ENCODE results near the gene BCLAF3.

- TF ChIP-seq FOXJ3 (CRISPR knock-in tag; IDR thresholded peaks at IDR 0.05; ENCODE audit: borderline replicate concordance): no peak
- TF ChIP-seq, protein P1, sequence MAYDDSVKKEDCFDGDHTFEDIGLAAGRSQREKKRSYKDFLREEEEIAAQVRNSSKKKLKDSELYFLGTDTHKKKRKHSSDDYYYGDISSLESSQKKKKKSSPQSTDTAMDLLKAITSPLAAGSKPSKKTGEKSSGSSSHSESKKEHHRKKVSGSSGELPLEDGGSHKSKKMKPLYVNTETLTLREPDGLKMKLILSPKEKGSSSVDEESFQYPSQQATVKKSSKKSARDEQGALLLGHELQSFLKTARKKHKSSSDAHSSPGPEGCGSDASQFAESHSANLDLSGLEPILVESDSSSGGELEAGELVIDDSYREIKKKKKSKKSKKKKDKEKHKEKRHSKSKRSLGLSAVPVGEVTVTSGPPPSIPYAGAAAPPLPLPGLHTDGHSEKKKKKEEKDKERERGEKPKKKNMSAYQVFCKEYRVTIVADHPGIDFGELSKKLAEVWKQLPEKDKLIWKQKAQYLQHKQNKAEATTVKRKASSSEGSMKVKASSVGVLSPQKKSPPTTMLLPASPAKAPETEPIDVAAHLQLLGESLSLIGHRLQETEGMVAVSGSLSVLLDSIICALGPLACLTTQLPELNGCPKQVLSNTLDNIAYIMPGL (CRISPR knock-in tag; IDR thresholded peaks at IDR 0.05): no peak
- TF ChIP-seq CREB1 (CRISPR knock-in tag; IDR thresholded peaks at IDR 0.05): no peak
- TF ChIP-seq TEAD4 (CRISPR knock-in tag; IDR thresholded peaks at IDR 0.05): no peak
- no peak for TF ChIP-seq CTCF (IDR thresholded peaks at IDR 0.05)
- no peak for TF ChIP-seq FOXK1 (CRISPR knock-in tag; IDR thresholded peaks at IDR 0.05)
- TF ChIP-seq, protein P2, sequence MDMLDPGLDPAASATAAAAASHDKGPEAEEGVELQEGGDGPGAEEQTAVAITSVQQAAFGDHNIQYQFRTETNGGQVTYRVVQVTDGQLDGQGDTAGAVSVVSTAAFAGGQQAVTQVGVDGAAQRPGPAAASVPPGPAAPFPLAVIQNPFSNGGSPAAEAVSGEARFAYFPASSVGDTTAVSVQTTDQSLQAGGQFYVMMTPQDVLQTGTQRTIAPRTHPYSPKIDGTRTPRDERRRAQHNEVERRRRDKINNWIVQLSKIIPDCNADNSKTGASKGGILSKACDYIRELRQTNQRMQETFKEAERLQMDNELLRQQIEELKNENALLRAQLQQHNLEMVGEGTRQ (CRISPR knock-in tag; IDR thresholded peaks at IDR 0.05): no peak
- no peak for TF ChIP-seq GRHL2 (CRISPR knock-in tag; IDR thresholded peaks at IDR 0.05; ENCODE audit: insufficient replicate concordance, severe bottlenecking)
These were observed 24.6 kb upstream of the BCLAF3 start for GRCh38 chrX:20015422-20015821.

Measured in WTC11 (cell line).